Hindlimb muscle (tissue), 1 donor: ENCODE measurements around the gene INHBC. TPM values are rescaled to one million over a fixed set of nuclear protein-coding genes. Genes with fewer than 3 reads are reported as not detected.
"Not testable (repeated sequence)": the region's sequence is repeated elsewhere in the genome, so short reads cannot be mapped to it uniquely, and the experiment has no call there.

Experiments used
- DNase-seq: peaks from one replicate; pipeline ENCODE4 v3.0.0-alpha.2; 2013
- polyA plus RNA-seq: library from polyadenylated mRNA; unstranded; fragments of 120-200 nt; gene quantifications from one replicate; pipeline ENCODE4 v1.2.1, GENCODE V29; 2013; ENCODE audit not compliant: insufficient read length

INHBC gene
- not detected for polyA plus RNA-seq

DNA sequence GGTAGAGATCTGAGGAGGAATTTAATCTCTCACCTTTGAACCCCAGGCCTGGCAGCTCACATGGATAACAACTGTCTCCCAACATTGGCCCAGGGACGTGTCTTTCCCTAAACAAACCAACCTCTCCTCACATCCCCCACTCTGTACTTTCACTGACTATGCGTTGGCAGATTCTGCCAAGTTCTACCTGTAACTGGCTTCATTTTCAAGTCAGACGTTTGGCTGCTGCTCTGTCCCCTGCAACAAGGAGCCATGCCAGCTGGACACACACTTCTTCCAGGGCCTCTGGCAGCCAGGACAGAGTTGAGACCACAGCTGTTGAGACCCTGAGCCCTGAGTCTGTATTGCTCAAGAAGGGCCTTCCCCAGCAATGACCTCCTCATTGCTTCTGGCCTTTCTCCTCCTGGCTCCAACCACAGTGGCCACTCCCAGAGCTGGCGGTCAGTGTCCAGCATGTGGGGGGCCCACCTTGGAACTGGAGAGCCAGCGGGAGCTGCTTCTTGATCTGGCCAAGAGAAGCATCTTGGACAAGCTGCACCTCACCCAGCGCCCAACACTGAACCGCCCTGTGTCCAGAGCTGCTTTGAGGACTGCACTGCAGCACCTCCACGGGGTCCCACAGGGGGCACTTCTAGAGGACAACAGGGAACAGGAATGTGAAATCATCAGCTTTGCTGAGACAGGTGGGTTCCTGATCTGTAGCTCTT is at the start of gene INHBC:
TSS of gene INHBC (plus strand) at position 268 of the 707 bp plus-strand sequence. CDS start at position 371, 103 bp downstream.
- no peak for DNase-seq

GRCh38 chr12:57385586-57385985 is 49.0 kb upstream of the INHBC start:
- no peak for DNase-seq

DNA sequence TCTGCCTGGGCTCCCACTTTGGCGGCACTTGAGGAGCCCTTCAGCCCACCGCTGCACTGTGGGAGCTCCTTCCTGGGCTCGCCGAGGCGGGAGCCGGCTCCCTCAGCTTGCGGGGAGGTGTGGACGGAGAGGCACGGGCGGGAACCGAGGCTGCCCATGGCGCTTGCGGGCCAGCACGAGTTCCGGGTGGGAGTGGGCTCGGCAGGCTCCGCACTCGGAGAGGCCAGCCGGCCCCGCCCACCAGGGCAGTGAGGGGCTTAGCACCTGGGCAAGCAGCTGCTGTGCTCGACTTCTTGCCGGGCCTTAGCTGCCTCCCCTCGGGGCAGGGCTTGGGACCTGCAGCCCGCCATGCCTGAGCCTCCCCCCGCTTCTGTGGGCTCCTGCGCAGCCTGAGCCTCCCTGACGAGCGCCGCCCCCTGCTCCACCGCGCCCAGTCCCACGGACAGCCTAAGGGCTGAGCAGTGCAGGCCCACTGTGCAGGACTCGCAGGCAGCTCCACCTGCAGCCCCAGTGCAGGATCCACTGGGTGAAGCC is 48.3 kb upstream of the INHBC start:
- DNase-seq, result no peak

GRCh38 chr12:57388425-57388824 is 46.2 kb upstream of the INHBC start:
- no peak for DNase-seq

GRCh38 chr12:57389033-57389432 is 45.6 kb upstream of the INHBC start:
- DNase-seq, result no peak

- no peak for DNase-seq
These were observed 44.4 kb upstream of the INHBC start for GRCh38 chr12:57390174-57390573.

DNA sequence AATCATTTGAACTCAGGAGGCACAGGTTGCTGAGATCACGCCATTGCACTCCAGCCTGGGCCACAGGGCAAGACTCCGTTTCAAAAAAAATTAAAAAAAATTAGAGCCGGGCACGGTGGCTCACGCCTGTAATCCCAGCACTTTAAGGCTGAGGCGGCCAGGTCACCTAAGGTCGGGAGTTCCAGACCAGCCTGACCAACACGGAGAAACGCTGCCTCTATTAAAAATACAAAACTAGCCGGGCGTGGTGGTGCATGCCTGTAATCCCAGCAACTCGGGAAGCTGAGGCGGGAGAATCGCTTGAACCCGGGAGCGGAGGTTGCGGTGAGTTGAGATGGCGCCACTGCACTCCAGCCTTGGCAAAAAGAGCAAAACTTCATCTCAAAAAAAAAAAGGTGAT is 39.5 kb upstream of the INHBC start:
- no peak for DNase-seq

- DNase-seq, result no peak
These were observed 37.1 kb upstream of the INHBC start for GRCh38 chr12:57397441-57397840.

DNA sequence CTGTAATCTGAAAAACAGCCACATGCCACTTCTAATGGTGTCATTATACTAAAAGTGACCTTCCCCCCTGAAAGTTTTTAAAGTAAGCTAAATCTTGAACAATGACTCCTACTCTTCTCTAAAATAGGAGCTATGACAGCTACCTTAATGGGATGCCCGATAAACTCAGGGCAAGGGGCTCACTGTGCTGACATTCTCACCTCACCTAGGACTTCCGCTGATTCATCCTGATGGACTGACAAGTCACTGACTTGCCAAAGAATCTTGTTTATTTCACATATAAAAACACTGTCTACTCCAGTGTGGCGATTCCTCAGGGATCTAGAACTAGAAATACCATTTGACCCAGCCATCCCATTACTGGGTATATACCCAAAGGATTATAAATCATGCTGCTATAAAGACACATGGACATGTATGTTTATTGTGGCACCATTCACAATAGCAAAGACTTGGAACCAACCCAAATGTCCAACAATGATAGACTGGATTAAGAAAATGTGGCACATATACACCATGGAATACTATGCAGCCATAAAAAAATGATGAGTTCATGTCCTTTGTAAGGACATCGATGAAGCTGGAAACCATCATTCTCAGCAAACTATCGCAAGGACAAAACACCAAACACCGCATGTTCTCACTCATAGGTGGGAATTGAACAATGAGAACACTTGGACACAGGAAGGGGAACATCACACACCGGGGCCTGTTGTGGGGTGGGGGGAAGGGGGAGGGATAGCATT is 34.7 kb upstream of the INHBC start:
- DNase-seq, result not testable (repeated sequence)

DNA sequence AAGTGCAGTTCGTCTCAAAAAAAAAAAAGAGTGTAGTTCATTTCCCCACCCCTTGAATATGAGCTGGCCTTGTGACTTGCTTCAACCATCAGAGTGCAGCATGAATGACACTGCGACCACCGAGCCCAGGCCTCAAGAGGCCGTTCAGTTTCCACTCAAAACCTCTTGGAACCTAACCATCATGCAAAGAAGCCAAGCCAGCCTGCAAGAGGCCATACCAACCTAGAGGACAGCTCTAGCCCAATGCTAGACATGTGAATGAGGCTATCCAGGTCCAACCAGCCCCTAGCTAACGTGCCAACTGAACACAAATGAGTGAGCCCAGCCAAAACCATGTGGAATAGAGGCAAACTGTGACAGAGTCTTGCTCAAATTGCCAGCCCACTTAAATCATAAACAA is 33.4 kb upstream of the INHBC start:
- DNase-seq, result no peak

- not testable (repeated sequence) for DNase-seq
These were observed 32.4 kb upstream of the INHBC start for GRCh38 chr12:57402156-57402555.

GRCh38 chr12:57404966-57405640 is 29.5 kb upstream of the INHBC start:
- DNase-seq, result no peak

DNA sequence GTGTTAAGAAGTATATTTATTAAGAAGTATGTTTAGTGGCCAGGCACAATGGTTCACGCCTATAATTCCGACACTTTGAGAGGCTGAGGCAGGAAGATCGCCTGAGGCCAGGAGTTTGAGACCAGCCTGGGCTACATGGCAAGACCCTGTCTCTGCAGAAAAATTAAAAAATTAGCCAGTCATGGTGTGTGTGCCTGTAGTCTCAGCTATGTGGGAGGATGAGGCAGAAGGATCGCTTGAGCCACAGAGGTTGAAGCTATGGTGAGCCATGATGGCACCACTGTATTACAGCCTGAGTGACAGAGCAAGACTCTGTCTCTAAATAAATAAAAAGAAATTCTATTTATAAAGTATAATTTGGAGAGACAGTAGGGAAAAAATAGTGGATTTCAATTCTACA is 24.1 kb upstream of the INHBC start:
- DNase-seq, result no peak

DNA sequence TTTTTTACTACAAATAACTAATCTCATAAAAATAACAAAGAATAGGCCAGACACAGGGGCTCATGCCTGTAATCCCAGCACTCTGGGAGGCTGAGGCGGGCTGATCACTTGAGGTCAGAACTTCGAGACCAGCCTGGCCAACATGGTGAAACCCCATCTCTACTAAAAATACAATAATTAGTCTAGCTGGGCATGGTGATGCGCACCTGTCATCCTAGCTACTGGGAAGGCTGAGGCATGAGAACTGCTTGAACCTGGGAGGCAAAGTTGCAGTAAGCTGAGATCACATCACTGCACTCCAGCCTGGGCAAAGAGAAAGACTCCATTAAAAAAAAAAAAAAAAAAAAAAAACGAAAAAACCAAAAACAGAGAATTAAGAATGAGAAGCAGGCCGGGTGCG is 20.4 kb upstream of the INHBC start:
- not testable (repeated sequence) for DNase-seq

DNA sequence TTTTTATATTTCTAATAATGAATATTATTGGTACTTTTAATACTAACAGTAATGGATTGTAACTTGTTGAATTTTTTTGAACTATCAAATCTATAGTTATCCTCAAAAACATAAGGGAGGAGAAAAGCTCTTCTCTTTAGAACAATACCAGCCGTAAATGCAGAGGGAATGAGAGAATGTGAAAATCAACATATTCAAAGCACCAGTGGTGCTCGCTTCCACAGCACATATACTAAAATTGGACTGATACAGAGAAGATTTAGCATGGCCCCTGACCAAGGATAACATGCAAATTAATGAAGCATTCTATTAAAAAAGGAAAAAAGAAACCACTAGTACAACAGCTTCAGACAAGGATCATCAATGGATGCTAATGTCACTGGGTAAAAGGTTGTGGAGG is 19.5 kb upstream of the INHBC start:
- no peak for DNase-seq

GRCh38 chr12:57416039-57416996 is 18.3 kb upstream of the INHBC start:
- DNase-seq, result no peak

DNA sequence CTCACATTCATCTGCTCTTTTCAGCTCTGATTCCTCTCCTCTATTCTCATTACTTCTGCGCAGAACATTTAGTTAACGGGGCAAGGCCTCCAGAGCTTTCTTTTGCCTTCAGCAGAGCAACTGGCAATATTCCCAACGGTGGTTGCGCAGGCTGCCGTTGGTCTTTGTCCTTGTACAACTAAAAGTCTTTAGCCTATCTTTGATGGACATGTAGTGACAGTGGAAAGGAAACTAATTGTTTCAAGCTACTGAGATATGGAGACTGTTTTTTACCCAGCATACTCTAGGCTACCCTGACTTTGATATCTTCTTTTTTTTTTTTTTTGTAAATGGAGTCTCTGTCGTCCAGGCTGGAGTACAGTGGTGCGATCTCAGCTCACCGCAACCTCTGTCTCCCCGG is 16.3 kb upstream of the INHBC start:
- no peak for DNase-seq

- no peak for DNase-seq
These were observed 15.1 kb upstream of the INHBC start for GRCh38 chr12:57419495-57419894.

DNA sequence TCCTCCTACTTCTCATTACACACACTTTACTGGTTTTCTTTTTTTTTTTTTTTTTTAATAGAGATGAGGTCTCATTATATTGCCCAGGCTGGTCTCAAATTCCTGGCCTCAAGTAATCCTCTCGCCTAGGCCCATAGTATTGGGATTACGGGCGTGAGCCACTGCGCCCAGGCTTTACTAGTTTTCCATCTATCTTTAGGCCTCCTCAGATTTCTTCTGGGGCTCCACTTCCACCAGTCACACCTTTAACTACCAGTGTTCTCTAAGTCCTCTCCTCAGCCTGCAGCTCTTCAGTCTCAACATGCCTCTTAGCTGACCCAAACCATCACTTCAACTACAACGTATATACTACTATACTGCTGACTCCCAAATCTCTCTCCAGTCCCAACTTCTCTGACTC is 14.1 kb upstream of the INHBC start:
- DNase-seq, result no peak

DNA sequence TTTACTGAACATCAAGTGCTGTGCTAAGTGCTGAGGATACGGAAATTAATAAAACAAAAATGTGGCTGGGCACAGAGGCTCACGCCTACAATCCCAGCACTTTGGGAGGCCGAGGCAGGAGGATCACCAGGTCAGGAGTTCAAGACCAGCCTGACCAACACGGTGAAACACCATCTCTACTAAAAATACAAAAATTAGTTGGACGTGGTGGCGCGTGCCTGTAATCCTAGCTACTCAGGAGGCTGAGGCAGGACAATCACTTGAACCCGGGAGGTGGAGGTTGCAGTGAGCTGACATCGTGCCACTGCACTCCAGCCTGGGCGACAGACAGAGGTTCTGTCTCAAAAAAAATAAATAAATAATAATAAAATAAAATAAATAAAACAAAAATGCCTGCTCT is 7.6 kb upstream of the INHBC start:
- DNase-seq, result not testable (repeated sequence)

GRCh38 chr12:57428965-57429364 is 5.6 kb upstream of the INHBC start:
- no peak for DNase-seq

DNA sequence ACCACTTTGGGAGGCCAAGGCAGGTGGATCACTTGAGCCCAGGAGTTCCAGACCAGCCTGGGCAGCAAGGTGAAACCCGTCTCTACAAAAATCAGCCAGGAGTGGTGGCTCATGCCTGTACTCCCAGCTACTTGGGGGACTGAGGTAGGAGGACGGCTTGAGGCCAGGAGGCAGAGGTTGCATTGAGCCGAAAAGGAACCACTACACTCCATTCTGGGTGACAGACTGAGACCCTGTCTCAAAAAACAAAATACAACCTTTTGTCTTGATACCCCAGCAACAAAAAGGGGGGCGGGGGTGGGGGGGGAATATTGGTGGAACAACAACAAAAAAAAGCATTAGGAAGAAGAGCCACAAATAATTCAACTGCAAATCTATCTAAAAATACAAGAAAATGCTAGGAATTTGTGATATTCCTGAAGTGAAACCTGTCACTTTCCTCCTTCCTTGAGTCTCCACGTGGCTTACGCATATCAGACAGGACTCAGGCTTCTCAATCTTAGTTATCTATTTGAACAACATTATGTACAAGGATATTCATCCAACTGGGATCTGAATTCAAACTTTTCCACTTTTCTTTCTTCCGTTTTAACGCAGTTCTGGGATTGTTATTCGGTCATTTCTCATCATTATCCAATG is 5.0 kb upstream of the INHBC start:
- DNase-seq, result no peak
